ENCODE results near the gene HDAC6.
A peak's percentile ranks its signal among the peaks of the same experiment; 100 is the strongest.

HDAC6 gene

DNA sequence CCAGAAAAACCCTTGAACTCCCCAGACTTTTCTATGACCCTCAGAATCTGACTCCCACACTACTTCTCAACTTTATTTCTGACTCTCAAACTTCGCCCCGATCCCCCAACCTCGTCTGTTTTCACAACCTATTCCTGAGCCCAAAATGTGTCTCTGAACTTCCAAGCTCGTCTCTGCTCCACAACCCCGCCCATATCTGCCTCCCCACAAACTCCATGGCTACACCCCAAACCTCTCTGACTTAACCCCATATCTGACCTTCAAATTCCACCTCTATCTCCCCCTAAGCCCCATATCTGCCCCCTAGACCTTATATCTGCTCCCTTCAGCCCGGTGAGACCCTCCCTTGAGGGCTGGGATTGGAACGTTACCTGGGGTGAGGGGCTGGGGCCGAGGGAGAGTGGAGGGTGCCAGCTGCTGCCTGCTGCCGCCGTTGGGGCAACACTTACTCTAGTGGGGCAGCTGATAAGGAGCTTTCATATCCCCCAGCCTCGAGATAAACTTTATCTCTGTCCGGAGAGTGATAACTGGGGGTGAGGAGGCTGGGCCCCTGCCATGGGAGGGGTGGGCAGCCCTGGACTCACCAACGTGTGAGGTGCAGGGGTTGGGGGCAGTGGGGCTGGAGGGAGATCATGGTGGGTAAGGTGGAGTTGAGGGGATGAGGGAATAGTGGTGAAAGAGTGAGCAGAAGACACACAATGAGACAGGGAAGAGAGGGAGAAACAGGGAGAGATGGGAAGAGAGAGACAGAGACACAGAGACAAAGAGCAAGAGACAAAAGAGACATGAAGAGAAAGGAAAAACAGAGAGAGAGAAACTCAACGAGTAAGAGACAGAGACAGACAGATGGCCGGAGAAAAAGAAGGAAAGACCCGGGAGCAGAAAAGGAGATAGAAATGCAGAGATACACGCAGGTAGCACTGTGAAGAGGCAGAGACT, 14.1 kb upstream of the HDAC6 start:
- DNase-seq, result no peak
- in situ Hi-C loops (cut with MboI; ENCODE audit: low pct_unique_long_range_greater_than_20kb, low sequenced_read_pairs), result no loop called here

DNA sequence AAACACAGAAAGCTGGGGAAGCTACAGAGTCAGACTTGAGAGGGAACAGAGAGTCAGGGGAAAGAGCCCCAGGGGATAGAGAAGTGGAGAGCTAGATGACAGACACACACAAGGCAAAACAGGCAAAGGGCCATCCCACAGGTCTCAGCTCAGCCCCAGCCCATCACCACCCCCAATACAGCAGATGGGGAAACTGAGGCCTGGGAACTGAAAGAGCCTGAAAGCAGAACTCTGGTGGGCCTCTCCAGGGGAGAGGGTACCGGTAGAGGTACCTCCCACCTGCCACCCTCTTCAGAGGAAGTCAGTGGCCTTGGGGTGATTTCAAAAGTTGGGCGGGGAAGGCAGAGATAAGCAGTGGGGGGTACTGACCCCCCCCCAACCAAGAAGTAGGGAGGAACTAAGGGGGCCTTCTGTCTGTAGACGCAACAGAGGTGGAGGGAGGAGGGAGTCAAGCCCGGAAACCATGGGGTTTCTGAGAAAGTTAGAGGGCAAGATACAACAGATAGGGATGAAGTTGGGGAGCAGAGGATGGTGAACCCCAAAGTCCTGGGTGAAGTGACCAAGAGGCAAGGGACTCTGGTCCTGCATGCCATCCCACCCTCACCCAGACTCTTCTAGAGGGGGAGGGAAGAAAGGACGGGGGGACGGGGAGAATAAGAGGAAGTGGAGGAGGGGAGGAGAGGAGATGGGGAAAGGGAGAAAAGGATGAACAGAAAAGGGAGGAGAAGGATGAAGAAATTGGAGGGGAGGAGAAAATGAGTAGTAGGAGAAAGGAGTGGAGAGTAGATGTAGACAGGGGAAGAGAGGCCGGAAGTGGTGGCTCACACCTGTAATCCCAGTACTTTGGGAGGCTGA, 12.3 kb upstream of the HDAC6 start:
- peak; percentile 31 for DNase-seq
- in situ Hi-C loops (cut with MboI; ENCODE audit: low pct_unique_long_range_greater_than_20kb, low sequenced_read_pairs), result no loop called here

DNA sequence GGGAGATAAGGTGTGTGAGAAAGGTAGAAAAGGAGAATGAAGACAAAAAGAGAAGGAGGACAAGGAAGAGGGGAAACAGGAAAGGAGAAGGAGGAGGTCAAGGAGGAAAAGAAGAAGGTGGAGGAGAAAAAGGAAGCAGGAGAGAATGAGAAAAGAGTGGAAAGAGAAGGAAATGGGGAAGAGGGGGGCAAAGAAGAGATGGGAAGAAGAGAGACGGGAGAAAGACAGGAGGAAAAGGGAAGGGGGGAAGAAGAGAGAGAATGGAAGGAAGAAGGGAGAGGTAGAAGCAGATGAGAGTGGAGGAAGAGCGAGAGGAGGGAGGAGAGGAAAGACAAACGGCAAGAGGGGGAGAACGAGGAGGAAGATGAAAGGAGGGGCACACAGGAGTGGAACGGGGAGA, 11.4 kb upstream of the HDAC6 start:
- in situ Hi-C loops (cut with MboI; ENCODE audit: low pct_unique_long_range_greater_than_20kb, low sequenced_read_pairs), result no loop called here
- no peak for DNase-seq

DNA sequence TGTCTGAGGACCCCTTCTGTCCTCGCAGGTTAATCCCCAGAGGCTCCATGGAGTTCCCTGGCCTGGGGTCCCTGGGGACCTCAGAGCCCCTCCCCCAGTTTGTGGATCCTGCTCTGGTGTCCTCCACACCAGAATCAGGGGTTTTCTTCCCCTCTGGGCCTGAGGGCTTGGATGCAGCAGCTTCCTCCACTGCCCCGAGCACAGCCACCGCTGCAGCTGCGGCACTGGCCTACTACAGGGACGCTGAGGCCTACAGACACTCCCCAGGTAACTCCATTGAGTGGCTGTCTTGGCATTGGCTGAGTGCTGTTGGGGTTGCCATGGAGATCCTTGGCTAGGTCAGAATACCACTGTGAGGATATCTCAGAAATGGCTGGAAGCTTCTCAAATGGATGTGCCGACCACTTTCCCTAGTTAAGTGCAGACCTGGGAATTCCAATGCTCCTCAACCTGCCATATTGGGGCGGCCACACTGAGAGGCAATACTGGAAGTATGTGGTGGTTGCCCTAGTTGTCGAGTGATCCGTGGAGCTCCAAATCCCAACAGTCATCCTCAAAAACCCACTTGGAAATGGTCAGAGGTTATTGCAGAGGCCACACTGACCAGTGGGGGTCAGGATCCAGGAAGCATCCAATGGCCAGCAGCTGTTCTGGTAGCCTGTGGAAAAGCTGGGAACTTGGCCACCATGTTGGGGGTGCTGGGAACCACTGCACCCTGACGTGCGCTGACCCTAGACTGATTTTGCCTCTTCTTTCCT, 10.6 kb upstream of the HDAC6 start:
- in situ Hi-C loops (cut with MboI; ENCODE audit: low pct_unique_long_range_greater_than_20kb, low sequenced_read_pairs), result no loop called here
- no peak for DNase-seq

DNA sequence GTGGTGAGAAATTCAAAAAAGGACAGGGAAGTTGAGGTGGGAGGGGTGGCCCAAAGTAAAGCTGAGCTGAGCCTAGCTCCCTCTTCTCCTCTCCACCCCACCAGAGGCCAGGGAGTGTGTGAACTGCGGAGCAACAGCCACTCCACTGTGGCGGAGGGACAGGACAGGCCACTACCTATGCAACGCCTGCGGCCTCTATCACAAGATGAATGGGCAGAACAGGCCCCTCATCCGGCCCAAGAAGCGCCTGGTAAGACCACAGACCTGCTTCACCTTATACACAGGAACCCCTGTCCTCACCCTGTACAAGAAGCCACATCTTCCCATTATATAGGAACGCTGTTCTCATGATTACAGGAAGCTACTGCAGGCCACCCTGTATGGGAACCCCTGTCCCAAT, 9.6 kb upstream of the HDAC6 start:
- no peak for DNase-seq
- in situ Hi-C loops (cut with MboI; ENCODE audit: low pct_unique_long_range_greater_than_20kb, low sequenced_read_pairs), result no loop called here

DNA sequence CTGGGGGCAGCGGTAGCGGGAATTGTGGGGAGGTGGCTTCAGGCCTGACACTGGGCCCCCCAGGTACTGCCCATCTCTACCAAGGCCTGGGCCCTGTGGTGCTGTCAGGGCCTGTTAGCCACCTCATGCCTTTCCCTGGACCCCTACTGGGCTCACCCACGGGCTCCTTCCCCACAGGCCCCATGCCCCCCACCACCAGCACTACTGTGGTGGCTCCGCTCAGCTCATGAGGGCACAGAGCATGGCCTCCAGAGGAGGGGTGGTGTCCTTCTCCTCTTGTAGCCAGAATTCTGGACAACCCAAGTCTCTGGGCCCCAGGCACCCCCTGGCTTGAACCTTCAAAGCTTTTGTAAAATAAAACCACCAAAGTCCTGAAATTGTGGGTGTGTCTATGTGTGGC, 7.9 kb upstream of the HDAC6 start:
- in situ Hi-C loops (cut with MboI; ENCODE audit: low pct_unique_long_range_greater_than_20kb, low sequenced_read_pairs), result no loop called here
- DNase-seq, result no peak

DNA sequence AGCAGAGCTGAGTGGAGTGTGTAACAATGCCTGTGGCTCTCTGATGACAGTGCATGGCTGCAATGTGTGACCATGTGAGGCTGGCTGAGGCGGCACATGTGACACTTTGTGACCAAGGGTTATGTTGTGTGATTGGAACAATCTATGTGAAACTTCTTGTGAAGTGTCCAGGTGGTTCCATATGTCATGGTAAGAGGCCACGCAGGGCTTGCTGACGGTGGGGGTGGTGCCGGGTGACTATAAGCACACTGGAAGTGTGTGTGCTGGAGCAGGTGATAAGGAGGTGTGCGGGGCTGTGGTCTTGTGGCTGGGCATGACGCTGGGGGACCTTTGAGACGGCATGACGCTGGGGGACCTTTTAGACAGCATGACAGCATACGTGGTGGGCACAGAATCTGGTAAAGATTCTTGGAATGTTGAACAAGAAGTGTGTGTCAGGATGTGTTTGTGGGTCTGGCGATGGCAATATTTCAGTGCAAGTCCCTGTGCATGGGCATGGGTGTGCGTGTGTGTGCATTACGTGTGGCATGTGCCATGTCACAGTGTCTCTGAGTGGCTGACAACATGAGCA, 7.4 kb upstream of the HDAC6 start:
- in situ Hi-C loops (cut with MboI; ENCODE audit: low pct_unique_long_range_greater_than_20kb, low sequenced_read_pairs), result no loop called here
- DNase-seq, result no peak

DNA sequence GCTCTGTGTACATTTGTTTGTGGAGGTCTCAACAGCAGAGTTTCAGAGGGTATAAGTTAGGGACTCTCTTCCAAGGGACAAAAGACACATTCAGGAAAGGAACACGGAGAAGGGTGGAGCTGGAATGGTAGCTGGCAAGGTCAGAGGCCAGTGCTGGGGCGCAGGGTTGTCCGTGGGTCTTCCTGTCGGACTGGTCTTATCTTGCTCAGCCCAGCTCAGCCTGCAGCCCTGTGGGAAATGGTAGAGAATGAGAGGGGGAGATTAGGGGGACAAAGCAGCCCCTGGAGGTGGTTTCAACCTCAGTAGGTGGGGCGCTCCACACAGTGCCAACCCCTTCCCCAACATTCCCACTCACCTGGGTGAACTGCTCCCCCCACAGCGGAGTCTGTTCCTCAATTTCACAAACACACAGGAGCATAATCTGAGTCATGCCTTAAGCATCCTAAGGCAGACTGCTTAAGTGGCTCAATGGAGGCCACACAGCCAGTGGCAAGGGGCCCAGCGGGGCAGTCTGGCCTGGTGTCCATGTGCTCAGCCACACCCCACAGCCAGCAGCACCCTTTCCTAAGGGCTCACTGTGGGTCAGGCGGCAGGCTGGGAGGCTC, 6.9 kb upstream of the HDAC6 start:
- no peak for DNase-seq
- in situ Hi-C loops (cut with MboI; ENCODE audit: low pct_unique_long_range_greater_than_20kb, low sequenced_read_pairs), result no loop called here

DNA sequence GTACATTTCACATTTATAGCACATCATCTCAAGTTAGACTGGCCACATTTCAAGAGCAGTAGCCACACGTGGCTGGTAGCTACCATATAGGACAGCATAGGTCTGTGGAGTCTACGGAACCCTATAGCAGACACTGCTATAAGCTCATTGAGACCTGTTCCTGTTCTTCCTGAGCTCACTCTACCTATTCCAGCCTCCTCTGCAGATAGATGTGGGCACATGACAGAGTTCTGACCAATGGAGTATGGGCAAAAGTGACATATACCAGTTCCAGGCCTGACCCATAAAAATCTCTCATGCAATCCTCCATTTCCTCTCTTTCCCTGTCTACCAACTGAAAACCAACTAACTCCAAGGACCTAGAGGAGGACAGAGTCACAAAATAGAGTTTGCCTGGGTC, 3.5 kb upstream of the HDAC6 start:
- in situ Hi-C loops (cut with MboI; ENCODE audit: low pct_unique_long_range_greater_than_20kb, low sequenced_read_pairs), result no loop called here
- DNase-seq, result peak; percentile 17

DNA sequence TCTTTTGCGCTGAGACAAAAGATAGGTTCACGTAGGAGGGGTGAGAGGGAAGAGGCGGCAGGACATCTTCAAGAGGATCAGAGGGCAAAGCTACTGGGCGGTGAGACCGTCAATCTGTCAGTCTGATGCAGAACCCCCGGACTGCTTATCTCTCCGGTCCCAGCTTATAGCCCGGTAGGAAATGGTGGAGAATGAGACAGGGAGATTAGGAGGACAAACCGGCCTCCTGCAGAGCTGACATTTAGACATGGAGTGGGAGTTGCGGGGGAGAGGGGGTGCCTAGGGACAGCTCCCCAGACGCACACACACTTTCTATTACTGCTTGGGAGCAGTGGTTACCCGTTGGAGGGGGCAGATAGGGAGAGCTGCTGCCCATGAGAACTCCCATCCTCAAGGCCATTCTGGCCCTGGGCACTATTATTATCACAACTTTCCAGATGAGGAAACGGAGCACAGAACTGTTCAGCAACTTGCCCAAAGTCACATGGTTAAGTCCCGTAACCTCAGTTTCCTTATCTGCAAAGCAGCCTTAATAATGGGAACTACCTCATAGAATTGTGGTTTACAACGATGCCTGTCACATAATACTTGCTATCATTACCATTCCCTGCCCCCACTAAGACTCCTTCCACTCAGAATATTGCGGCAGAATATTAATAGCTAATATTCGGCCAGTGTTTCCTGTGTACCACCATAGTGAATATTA, 1.1 kb upstream of the HDAC6 start:
- peak; percentile 75 for DNase-seq
- in situ Hi-C loops (cut with MboI; ENCODE audit: low pct_unique_long_range_greater_than_20kb, low sequenced_read_pairs), result no loop called here

DNA sequence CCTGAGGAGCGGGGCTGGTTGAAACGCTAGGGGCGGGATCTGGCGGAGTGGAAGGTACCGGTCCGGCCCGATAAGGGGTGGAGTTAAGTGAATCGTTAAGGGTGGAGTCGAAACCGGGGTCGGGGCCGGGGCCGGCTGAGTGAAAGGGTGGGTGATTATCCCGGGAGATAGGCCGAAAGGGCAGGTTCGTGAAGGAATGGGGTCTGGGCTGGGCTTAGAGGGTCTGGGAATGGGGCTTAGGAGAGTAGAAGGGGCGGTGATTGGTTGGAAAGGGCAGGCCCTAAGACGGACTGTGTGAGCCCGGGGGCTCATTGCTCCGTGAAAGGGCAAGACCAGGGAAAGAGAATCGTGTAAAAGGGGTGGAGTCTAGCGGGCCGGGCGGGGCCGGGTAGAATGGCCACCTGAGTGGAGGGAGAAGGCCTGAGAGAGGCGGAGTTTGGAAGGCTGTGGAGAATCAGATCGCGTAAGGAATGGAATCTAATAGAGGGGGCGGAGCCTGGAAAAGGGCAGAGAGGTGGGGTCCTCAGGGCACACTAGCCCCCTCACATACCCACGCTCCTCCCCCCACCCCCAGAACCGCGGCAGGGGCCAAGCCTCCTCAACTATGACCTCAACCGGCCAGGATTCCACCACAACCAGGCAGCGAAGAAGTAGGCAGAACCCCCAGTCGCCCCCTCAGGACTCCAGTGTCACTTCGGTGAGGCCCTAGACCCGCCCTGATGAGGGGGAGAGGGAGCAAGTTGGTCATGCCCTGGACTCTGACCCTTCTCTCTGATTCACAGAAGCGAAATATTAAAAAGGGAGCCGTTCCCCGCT, 430 bp downstream of the HDAC6 start:
- in situ Hi-C loops (cut with MboI; ENCODE audit: low pct_unique_long_range_greater_than_20kb, low sequenced_read_pairs), result no loop called here

DNA sequence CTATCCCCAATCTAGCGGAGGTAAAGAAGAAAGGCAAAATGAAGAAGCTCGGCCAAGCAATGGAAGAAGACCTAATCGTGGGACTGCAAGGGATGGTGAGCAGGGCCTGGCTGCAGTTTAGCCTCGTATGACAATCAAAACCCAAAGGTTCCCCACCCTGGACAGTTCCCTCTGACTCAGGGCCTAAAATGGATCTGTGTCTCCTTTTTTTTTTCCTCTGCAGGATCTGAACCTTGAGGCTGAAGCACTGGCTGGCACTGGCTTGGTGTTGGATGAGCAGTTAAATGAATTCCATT, 986 bp downstream of the HDAC6 start:
- in situ Hi-C loops (cut with MboI; ENCODE audit: low pct_unique_long_range_greater_than_20kb, low sequenced_read_pairs), result no loop called here
- no peak for DNase-seq

More for the DNA sequence above, 430 bp downstream of the HDAC6 start:
- peak; percentile 92 for DNase-seq

DNA sequence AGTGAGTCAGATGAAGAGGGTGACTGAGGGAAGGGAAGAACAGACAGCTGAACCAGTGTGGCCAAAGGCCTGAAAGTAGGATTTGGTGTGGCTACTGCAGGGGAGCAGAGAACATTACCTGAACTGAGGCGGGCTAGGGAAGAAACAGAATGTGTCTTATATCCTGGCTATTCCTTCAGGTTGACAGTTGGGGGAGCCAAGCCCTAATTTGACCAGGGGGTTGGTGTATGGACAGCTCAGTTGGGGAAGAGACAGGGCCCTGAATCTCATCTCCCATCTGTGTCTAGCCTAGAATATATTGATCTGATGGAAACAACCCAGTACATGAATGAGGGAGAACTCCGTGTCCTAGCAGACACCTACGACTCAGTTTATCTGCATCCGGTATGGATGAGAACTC, 4.2 kb downstream of the HDAC6 start:
- in situ Hi-C loops (cut with MboI; ENCODE audit: low pct_unique_long_range_greater_than_20kb, low sequenced_read_pairs), result no loop called here
- no peak for DNase-seq

DNA sequence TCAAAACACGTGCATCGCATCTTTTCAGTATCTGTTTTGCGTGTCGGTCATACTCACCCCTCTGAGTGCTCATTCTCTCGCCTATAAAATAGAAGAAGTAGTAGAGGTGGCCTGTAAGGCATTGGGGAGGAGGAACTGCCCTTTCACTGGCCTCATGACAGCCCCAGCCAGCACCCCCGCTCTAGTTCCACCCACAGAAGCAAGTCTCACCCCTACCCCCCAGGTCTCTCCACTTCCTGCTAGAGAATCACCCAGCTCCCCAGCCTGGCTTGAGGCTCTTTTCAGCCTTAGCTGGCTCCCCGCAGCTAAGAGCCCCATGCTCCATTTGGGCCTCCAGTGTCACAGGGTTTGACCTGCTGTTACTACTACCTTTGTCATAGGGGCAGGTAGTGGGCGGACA, 11.8 kb downstream of the HDAC6 start:
- in situ Hi-C loops (cut with MboI; ENCODE audit: low pct_unique_long_range_greater_than_20kb, low sequenced_read_pairs), result no loop called here

DNA sequence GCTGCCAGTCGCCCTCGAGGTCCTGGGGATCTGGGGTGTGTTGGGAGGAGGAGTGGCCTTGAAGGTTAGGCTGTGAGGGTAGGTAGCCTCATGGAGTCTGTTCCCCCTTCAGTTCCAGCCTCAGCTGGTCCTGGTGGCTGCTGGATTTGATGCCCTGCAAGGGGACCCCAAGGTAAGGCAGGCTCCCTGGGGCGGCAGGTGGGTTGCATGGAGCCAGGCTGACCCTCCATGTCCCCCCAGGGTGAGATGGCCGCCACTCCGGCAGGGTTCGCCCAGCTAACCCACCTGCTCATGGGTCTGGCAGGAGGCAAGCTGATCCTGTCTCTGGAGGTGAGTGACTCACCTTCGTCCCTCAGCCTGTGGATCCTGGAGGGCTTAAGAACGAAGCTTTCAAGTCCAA, 12.9 kb downstream of the HDAC6 start:
- no peak for DNase-seq
- in situ Hi-C loops (cut with MboI; ENCODE audit: low pct_unique_long_range_greater_than_20kb, low sequenced_read_pairs), result no loop called here

More for the DNA sequence above, 11.8 kb downstream of the HDAC6 start:
- no peak for DNase-seq

DNA sequence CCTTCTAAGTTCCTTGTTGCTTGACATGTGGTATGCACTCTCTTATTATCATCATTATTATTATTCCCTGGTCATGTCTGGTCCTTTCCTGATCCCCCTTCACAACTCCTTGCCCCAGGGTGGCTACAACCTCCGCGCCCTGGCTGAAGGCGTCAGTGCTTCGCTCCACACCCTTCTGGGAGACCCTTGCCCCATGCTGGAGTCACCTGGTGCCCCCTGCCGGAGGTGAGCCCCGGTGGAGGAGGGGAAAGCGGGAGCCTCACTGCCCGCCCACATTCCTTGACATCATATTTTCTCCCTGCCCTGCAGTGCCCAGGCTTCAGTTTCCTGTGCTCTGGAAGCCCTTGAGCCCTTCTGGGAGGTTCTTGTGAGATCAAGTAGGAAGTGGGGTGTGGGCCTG, 13.4 kb downstream of the HDAC6 start:
- DNase-seq, result no peak
- in situ Hi-C loops (cut with MboI; ENCODE audit: low pct_unique_long_range_greater_than_20kb, low sequenced_read_pairs), result no loop called here

DNA sequence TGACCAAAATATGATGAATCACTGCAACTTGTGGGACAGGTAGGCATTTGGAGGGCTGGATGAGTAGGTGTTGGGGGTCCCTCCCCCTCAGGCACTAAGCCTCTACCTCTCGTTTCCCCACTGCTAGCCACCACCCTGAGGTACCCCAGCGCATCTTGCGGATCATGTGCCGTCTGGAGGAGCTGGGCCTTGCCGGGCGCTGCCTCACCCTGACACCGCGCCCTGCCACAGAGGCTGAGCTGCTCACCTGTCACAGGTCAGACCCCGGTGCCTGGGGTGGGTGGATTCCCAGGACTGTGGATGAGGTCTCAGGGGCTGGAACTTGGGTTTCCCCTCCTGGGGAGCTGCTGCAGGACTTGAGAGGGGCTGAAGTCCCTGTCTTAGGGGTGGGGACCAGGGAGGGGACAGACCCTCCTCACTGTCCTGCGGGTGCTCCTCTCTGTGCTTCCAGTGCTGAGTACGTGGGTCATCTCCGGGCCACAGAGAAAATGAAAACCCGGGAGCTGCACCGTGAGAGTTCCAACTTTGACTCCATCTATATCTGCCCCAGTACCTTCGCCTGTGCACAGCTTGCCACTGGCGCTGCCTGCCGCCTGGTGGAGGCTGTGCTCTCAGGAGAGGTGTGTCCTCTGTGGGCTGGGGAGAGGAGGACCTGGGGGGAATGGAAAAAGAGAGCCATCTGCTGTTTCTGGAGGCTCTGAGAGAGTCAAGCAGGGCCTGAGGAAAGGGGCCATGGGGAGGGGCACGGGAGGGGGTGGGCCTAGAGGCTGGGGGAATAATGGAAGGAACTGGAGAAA, 14.3 kb downstream of the HDAC6 start:
- in situ Hi-C loops (cut with MboI; ENCODE audit: low pct_unique_long_range_greater_than_20kb, low sequenced_read_pairs), result no loop called here
- DNase-seq, result no peak

All from KBM-7 (cell line).